OCI-LY7 (cell line): Measurements from ENCODE around the gene IFNA10. TPM values are rescaled to one million over a fixed set of nuclear protein-coding genes. Genes with fewer than 3 reads are reported as not detected.
"Not testable (repeated sequence)": the region's sequence is repeated elsewhere in the genome, so short reads cannot be mapped to it uniquely, and the experiment has no call there.

ENCODE experiments used
- BruUV-seq: library from RNA; stranded (reverse); fragments of 400-500 nt; replicated peaks from 2 replicates; lab custom pipeline; 2021; lab: Mats Ljungman, UMichigan
- CTCF ChIA-PET: fragments of 300-600 bp; sonication (Branson Sonifier 250); formaldehyde crosslinking; loops from one replicate; lab custom pipeline; 2022; ENCODE audit warnings: antibody characterized with exemption; ENCODE audit not compliant: unreplicated experiment; lab: Charles Lee
- POLR2A ChIA-PET: fragments of 300-600 bp; sonication (Branson Sonifier 250); formaldehyde crosslinking; loops from one replicate; lab custom pipeline; 2022; ENCODE audit warnings: antibody characterized with exemption; lab: Charles Lee
- DNase-seq: peaks from one replicate; pipeline ENCODE4 v3.0.0-alpha.2; 2015; ENCODE audit warnings: low spot score
- H2AFZ ChIP-seq: fragments of 200-600 bp; sonication (generic), shearing (Covaris generic); 2 replicates; pipeline ENCODE4 v1.6.1; 2014; ENCODE audit warnings: mild to moderate bottlenecking, antibody characterized with exemption, low read length, moderate library complexity
- H3K27ac ChIP-seq: fragments of 200-600 bp; sonication (generic); 2 replicates; pipeline ENCODE4 v1.5.1; 2014; ENCODE audit warnings: mixed run types, low read depth, mild to moderate bottlenecking, moderate library complexity, low read length, inconsistent platforms; ENCODE audit not compliant: poor library complexity, severe bottlenecking
- H3K36me3 ChIP-seq: fragments of 200-600 bp; sonication (generic); 2 replicates; pipeline ENCODE4 v1.6.1; 2014; ENCODE audit warnings: mild to moderate bottlenecking, antibody characterized with exemption, low read length, moderate library complexity, mixed read lengths; ENCODE audit not compliant: insufficient read depth
- H3K4me1 ChIP-seq: fragments of 200-600 bp; sonication (generic); 2 replicates; pipeline ENCODE4 v1.5.1; 2014; ENCODE audit warnings: mild to moderate bottlenecking, low read length; ENCODE audit not compliant: insufficient read depth, poor library complexity, severe bottlenecking
- H3K4me2 ChIP-seq: fragments of 200-600 bp; sonication (generic); 2 replicates; pipeline ENCODE4 v1.6.1; 2014; ENCODE audit warnings: mild to moderate bottlenecking, low read length
- H3K4me3 ChIP-seq: fragments of 200-600 bp; sonication (generic); 2 replicates; pipeline ENCODE4 v1.5.1; 2014; ENCODE audit warnings: mild to moderate bottlenecking, low read depth, low read length; ENCODE audit not compliant: poor library complexity, severe bottlenecking
- H3K79me2 ChIP-seq: fragments of 200-600 bp; sonication (generic); 2 replicates; pipeline ENCODE4 v1.6.1; 2016; ENCODE audit warnings: low read depth, mild to moderate bottlenecking, low read length, moderate library complexity, mixed read lengths; ENCODE audit not compliant: insufficient read depth
- H3K9me2 ChIP-seq: fragments of 200-600 bp; sonication (generic); 2 replicates; pipeline ENCODE4 v1.6.1; 2016; ENCODE audit warnings: mild to moderate bottlenecking, low read length, mixed read lengths; ENCODE audit not compliant: insufficient read depth
- H3K9me3 ChIP-seq: fragments of 200-600 bp; sonication (generic); 2 replicates; pipeline ENCODE4 v1.6.1; 2014; ENCODE audit warnings: mild to moderate bottlenecking, mixed run types, low read length, mixed read lengths
- H4K20me1 ChIP-seq: fragments of 200-600 bp; sonication (generic); 2 replicates; pipeline ENCODE4 v1.6.1; 2014; ENCODE audit warnings: mild to moderate bottlenecking, antibody characterized with exemption, low read length, moderate library complexity, mixed read lengths; ENCODE audit not compliant: insufficient read depth
- EZH2phosphoT487 ChIP-seq: fragments of 200-600 bp; sonication (generic); IDR thresholded peaks from 2 replicates; pipeline ENCODE4 v1.6.1; 2018; ENCODE audit warnings: low read depth, borderline replicate concordance, mild to moderate bottlenecking, mixed run types, antibody characterized with exemption, low read length, moderate library complexity, mixed read lengths
- intact Hi-C: fragments of 100-400 bp; cut with micrococcal nuclease; formaldehyde crosslinking; loops from one replicate; pipeline ENCODE4 v1.10.0; 2022; ENCODE audit not compliant: unreplicated experiment
- total RNA-seq, 2 experiments: library from RNA; depleted of rRNA in 1 of 2; stranded (reverse); fragments of >200 nt in 1 of 2; shearing (Covaris generic) in 1 of 2; gene quantifications; 2 replicates each; pipeline ENCODE4 v1.2.3, GENCODE V29; 2014 to 2022
- TF ChIP-seq, protein P1 (sequence below): fragments of 200-600 bp; sonication (generic); conservative IDR thresholded peaks from 2 replicates; pipeline ENCODE4 v1.5.1; 2014; ENCODE audit warnings: mild to moderate bottlenecking, antibody characterized with exemption, low read length, moderate library complexity, mixed read lengths

Gene IFNA10
- total RNA-seq, 2 experiments from 2014 or later = not detected

DNA sequence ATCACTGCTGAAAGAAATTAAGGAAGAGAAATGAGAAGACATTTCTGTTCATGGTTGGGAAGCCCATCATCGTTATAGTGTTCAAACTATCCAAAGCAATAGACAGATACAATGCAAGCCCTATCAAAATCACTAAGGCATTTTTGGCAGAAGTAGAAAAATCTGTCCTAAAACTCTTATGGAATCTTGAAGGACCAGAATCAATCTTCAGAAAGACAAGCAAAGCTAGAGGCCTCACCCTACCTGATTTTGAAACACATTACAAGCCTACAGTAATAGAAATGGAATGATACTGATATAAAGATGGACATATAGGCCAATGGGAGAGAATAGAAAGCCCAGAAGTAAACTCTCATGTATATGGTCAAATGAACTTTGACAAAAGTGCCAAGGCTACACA, 35.6 kb downstream of the IFNA10 start:
- H2AFZ ChIP-seq = no peak overlapping the region
- no peak for DNase-seq
- TF ChIP-seq, protein P1, sequence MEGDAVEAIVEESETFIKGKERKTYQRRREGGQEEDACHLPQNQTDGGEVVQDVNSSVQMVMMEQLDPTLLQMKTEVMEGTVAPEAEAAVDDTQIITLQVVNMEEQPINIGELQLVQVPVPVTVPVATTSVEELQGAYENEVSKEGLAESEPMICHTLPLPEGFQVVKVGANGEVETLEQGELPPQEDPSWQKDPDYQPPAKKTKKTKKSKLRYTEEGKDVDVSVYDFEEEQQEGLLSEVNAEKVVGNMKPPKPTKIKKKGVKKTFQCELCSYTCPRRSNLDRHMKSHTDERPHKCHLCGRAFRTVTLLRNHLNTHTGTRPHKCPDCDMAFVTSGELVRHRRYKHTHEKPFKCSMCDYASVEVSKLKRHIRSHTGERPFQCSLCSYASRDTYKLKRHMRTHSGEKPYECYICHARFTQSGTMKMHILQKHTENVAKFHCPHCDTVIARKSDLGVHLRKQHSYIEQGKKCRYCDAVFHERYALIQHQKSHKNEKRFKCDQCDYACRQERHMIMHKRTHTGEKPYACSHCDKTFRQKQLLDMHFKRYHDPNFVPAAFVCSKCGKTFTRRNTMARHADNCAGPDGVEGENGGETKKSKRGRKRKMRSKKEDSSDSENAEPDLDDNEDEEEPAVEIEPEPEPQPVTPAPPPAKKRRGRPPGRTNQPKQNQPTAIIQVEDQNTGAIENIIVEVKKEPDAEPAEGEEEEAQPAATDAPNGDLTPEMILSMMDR = no peak
- H3K4me1 ChIP-seq = no peaks in the 10 kb centered on the region
- no peaks in the 10 kb centered on the region for H3K9me3 ChIP-seq
- no peaks in the 10 kb centered on the region for H3K79me2 ChIP-seq
- H4K20me1 ChIP-seq = no peaks in the 10 kb centered on the region
- CTCF ChIA-PET = no interaction called here
- no peak overlapping the region for H3K4me3 ChIP-seq
- intact Hi-C loops = no loop called here
- H3K4me2 ChIP-seq = no peak overlapping the region
- POLR2A ChIA-PET = no interaction called here
- H3K36me3 ChIP-seq = no peaks in the 10 kb centered on the region
- H3K27ac ChIP-seq = no peak overlapping the region
- H3K9me2 ChIP-seq = no peaks in the 10 kb centered on the region
- BruUV-seq = no TSS peak

DNA sequence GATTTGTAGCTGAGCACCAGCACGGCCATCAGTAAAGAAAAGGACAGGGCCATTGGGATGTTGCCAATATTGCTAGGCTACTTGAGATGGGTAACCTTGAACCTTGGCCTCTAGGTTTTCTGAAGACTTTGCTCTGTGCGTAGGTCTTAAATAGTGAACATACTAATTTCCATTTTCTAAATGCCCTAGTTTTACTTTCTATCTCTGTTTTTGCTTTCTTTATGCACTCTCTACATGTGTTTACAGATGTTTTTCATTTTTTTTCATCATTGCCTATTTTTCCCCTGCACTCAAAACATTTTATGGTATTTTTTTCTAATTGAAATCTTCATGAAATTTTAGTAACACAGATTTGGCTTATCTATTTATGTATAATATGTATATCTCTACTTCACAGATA, 40.4 kb downstream of the IFNA10 start, which contains the start of gene IFNA21:
TSS of gene IFNA21 (minus strand) at position 101 of the 400 bp plus-strand sequence. CDS start at position 53, 48 bp downstream.
- H3K79me2 ChIP-seq, H3K36me3 ChIP-seq, intact Hi-C loops, CTCF ChIA-PET, H4K20me1 ChIP-seq, H3K4me1 ChIP-seq, H3K27ac ChIP-seq, H3K4me2 ChIP-seq, DNase-seq, H3K9me3 ChIP-seq, H3K4me3 ChIP-seq, H2AFZ ChIP-seq, H3K9me2 ChIP-seq, BruUV-seq: not testable (repeated sequence)
- POLR2A ChIA-PET = interaction anchor here (0.5 to 0.7 kb wide), 3 partner anchors 56 to 418 kb away, joined by 3 to 8 read pairs (median 3); no protein-coding TSS in a partner anchor

DNA sequence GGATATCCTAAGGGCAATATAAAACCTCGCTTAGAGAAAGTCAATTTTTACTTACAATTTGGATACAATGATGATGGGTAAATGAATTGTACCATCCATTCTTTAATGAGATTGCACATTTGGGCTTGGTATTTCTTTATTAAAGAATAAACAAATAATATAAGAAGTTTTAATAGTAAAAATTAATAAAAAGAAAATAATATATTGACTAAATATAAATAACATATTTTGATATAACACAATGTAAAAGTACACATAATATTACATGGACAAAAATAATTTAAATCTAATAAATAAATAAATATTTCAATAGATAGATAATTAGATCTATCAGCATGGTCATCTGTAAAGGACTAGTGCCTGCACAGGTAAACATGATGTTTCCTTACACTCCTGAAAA, 41.4 kb downstream of the IFNA10 start:
- Histone ChIP-seq H3K79me2 (no peaks in the 10 kb centered on the region), H3K9me3 (no peaks in the 10 kb centered on the region), H3K4me2 (no peak overlapping the region), H3K4me1 (no peaks in the 10 kb centered on the region), H3K27ac (no peak overlapping the region), H3K9me2 (no peaks in the 10 kb centered on the region), H4K20me1 (no peaks in the 10 kb centered on the region), H3K4me3 (no peak overlapping the region), H2AFZ (no peak overlapping the region), H3K36me3 (no peaks in the 10 kb centered on the region)
- intact Hi-C loops = no loop called here
- no peak for TF ChIP-seq EZH2phosphoT487
- TF ChIP-seq, protein P1 = no peak
- BruUV-seq = no TSS peak
- DNase-seq = no peak
- ChIA-PET CTCF (no interaction called here), POLR2A (no interaction called here)
